WI38 (cell line): ENCODE measurements around the gene PSMB3.

Source experiments
- H3K4me3 ChIP-seq: 2 replicates; pipeline ENCODE4 v1.5.1; 2011; ENCODE audit warnings: low read depth, mild to moderate bottlenecking, control low read depth, low read length
- TF ChIP-seq, protein P1 (sequence below): IDR thresholded peaks from 2 replicates; pipeline ENCODE4 v1.5.1; 2012; ENCODE audit warnings: low read depth, mild to moderate bottlenecking, control low read depth, low read length

PSMB3 gene

DNA sequence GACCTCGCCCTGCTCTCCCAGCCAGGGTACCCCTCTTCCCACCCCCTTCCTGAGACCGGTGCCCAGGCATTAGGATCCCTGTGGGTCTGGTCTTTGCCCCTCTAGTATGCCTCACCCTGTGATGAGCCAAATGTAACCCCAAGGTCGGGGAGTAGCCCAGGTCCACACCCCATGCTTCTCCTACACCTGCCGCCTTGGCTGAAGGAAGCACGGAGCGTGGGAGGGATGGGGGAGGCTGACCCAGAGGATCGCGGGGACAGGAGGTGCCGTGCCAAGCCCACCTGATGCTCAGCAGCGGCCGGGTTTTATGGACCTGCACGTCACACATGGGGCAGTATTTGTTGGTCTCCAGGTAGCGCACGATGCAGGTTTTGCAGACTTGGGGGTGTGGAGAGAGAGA lies 13.2 kb upstream of the PSMB3 start:
- no peak overlapping the region for H3K4me3 ChIP-seq
- TF ChIP-seq, protein P1, sequence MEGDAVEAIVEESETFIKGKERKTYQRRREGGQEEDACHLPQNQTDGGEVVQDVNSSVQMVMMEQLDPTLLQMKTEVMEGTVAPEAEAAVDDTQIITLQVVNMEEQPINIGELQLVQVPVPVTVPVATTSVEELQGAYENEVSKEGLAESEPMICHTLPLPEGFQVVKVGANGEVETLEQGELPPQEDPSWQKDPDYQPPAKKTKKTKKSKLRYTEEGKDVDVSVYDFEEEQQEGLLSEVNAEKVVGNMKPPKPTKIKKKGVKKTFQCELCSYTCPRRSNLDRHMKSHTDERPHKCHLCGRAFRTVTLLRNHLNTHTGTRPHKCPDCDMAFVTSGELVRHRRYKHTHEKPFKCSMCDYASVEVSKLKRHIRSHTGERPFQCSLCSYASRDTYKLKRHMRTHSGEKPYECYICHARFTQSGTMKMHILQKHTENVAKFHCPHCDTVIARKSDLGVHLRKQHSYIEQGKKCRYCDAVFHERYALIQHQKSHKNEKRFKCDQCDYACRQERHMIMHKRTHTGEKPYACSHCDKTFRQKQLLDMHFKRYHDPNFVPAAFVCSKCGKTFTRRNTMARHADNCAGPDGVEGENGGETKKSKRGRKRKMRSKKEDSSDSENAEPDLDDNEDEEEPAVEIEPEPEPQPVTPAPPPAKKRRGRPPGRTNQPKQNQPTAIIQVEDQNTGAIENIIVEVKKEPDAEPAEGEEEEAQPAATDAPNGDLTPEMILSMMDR = no peak

DNA sequence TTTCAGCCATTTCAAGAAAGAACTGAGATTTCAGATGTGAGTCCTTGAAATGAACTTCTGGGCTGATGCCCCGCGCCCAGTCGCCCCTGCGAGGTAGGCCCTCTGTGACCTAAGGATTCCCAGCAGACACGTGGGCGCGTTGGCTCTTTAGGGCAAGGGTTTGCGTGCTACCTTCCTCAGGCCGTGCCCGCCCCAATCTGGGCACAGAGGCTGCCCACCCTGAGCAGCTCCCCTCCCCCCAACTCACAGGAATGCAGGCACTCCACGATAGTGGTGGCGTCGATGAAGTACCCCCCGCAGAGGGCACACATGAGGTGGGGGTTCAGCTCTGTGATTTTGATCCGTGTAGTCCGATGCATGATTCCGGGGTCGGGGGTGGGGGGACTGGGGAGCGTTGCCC lies 12.5 kb upstream of the PSMB3 start:
- TF ChIP-seq, protein P1 = no peak
- no peak overlapping the region for H3K4me3 ChIP-seq

DNA sequence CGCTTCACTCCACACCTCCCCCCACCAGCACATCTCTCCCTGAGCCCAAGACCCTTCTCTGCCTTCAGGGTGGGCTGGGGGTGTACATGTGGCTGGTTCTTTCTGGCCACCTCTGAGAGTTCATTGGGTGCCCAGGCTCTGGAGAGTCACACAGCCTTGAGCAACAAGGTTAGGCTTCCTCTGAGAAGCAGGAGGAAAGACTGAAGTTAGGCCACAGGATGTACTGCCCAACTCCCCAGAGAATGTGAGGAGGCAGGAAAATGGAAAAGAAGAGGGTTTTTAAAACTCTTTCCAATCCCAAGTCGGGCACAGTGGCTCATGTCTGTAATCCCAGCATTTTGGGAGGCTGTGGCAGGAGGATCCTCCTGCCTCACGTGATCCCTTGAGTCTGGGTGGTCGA lies 11.7 kb upstream of the PSMB3 start:
- H3K4me3 ChIP-seq = no peak overlapping the region
- TF ChIP-seq, protein P1 = no peak

DNA sequence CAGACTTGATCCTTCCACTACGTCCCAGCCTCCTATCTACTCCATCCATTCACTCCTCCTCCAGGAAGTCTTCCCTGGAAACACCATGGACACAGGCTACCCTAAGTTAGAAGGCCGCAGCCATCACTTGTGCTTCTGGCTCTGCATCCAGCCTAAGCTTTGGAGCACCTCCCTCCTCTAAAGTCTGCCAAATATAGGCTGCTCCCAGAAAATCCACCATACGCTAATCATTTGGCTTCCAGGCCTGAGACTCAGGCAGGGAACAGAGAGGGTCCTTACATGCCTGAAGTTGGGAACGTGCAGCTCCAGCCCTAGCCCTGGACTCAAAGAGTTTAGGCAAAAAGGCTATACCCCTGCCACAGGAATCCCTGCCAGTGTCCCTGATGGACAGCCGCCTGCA lies 11.1 kb upstream of the PSMB3 start:
- H3K4me3 ChIP-seq = no peak overlapping the region

GRCh38 chr17:38741921-38742410 lies 10.6 kb upstream of the PSMB3 start:
- H3K4me3 ChIP-seq = no peak overlapping the region

More for the DNA sequence above, 11.1 kb upstream of the PSMB3 start:
- TF ChIP-seq, protein P1 = no peak

GRCh38 chr17:38742411-38743308 lies 9.9 kb upstream of the PSMB3 start:
- TF ChIP-seq, protein P1 = no peak
- no peak overlapping the region for H3K4me3 ChIP-seq

More at GRCh38 chr17:38741921-38742410, 10.6 kb upstream of the PSMB3 start:
- TF ChIP-seq, protein P1 = no peak

GRCh38 chr17:38743556-38744171 lies 8.9 kb upstream of the PSMB3 start:
- no peak overlapping the region for H3K4me3 ChIP-seq
- TF ChIP-seq, protein P1 = no peak
